Measurements from ENCODE around the gene IZUMO2.

IZUMO2 gene

GRCh38 chr19:50195224-50195623 is 32.1 kb upstream of the IZUMO2 start:
- H3K36me3 ChIP-seq = no peaks in the 10 kb centered on the region
- intact Hi-C loops (cut with DNase I; ENCODE audit: low total_unique reads) = no loop called here
- peaks cover 0 to 14% (median 11%) of the 10 kb centered on the region in 4 donors for H3K4me1 ChIP-seq
- peaks cover 0 to 14% of the 10 kb centered on the region in 2 donors for H3K27me3 ChIP-seq
- no peak for TF ChIP-seq CTCF (IDR thresholded peaks at IDR 0.05)
- no peak for DNase-seq
- H3K4me3 ChIP-seq = no peak overlapping the region
- H3K9me3 ChIP-seq = no peaks in the 10 kb centered on the region
- no peak overlapping the region for H3K27ac ChIP-seq

- Histone ChIP-seq H3K27ac (no peak overlapping the region), H3K4me1 (no peaks in the 10 kb centered on the region), H3K36me3 (no peaks in the 10 kb centered on the region), H3K27me3 (peaks cover 0 to 14% of the 10 kb centered on the region in 2 donors), H3K9me3 (no peaks in the 10 kb centered on the region), H3K4me3 (no peak overlapping the region)
- intact Hi-C loops (cut with DNase I; ENCODE audit: low total_unique reads) = no loop called here
- no peak for DNase-seq
- no peak for TF ChIP-seq CTCF (IDR thresholded peaks at IDR 0.05)
Measured at GRCh38 chr19:50192463-50193211, 29.6 kb upstream of the IZUMO2 start.

- Histone ChIP-seq H3K9me3 (peaks cover 0 to 3% (median 0%) of the 10 kb centered on the region in 3 donors), H3K4me3 (no peak overlapping the region), H3K4me1 (no peaks in the 10 kb centered on the region), H3K27ac (no peak overlapping the region), H3K36me3 (no peaks in the 10 kb centered on the region), H3K27me3 (peaks cover 0 to 14% of the 10 kb centered on the region in 2 donors)
- no peak for DNase-seq
- intact Hi-C loops (cut with DNase I; ENCODE audit: low total_unique reads) = no loop called here
- TF ChIP-seq CTCF (IDR thresholded peaks at IDR 0.05) = no peak
Measured at GRCh38 chr19:50191216-50191615, 28.1 kb upstream of the IZUMO2 start.

- Histone ChIP-seq H3K36me3 (no peaks in the 10 kb centered on the region), H3K27ac (no peak overlapping the region), H3K4me1 (no peaks in the 10 kb centered on the region), H3K4me3 (no peak overlapping the region), H3K9me3 (peaks cover 0 to 4% (median 0%) of the 10 kb centered on the region in 3 donors), H3K27me3 (peaks cover 0 to 6% of the 10 kb centered on the region in 2 donors)
- no peak for DNase-seq
- intact Hi-C loops (cut with DNase I; ENCODE audit: low total_unique reads) = no loop called here
- no peak for TF ChIP-seq CTCF (IDR thresholded peaks at IDR 0.05)
Measured at GRCh38 chr19:50190439-50190891, 27.4 kb upstream of the IZUMO2 start.

- intact Hi-C loops (cut with DNase I; ENCODE audit: low total_unique reads) = no loop called here
- TF ChIP-seq CTCF (IDR thresholded peaks at IDR 0.05) = no peak
- H3K9me3 ChIP-seq = peaks cover 0 to 4% (median 0%) of the 10 kb centered on the region in 3 donors
- H3K4me3 ChIP-seq = no peak overlapping the region
- no peaks in the 10 kb centered on the region for H3K27me3 ChIP-seq
- no peaks in the 10 kb centered on the region for H3K4me1 ChIP-seq
- H3K36me3 ChIP-seq = no peaks in the 10 kb centered on the region
- no peak overlapping the region for H3K27ac ChIP-seq
- DNase-seq = no peak
Measured at GRCh38 chr19:50189331-50189730, 26.2 kb upstream of the IZUMO2 start.
